ENCODE data around the gene ACE.

- no peak for TF ChIP-seq NFYB (CRISPR knock-in tag; conservative IDR thresholded peaks at IDR 0.05; ENCODE audit: low read depth)
- TF ChIP-seq, protein P1, sequence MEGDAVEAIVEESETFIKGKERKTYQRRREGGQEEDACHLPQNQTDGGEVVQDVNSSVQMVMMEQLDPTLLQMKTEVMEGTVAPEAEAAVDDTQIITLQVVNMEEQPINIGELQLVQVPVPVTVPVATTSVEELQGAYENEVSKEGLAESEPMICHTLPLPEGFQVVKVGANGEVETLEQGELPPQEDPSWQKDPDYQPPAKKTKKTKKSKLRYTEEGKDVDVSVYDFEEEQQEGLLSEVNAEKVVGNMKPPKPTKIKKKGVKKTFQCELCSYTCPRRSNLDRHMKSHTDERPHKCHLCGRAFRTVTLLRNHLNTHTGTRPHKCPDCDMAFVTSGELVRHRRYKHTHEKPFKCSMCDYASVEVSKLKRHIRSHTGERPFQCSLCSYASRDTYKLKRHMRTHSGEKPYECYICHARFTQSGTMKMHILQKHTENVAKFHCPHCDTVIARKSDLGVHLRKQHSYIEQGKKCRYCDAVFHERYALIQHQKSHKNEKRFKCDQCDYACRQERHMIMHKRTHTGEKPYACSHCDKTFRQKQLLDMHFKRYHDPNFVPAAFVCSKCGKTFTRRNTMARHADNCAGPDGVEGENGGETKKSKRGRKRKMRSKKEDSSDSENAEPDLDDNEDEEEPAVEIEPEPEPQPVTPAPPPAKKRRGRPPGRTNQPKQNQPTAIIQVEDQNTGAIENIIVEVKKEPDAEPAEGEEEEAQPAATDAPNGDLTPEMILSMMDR (IDR thresholded peaks at IDR 0.05), result no peak
These were observed 36.6 kb upstream of the ACE start for GRCh38 chr17:63440127-63440769.
